B cell (primary cell): Measurements from ENCODE around the gene CTXND1. TPM values are rescaled to one million over a fixed set of nuclear protein-coding genes. Genes with fewer than 3 reads are reported as not detected.

Experiments
- ATAC-seq: fragments of 200-7000 bp; cut with Tn5 transposase; one replicate; pipeline ENCODE4 v1.10.0; 2021; ENCODE audit warnings: low read depth, mild to moderate bottlenecking, moderate number of reproducible peaks, moderate library complexity
- CTCF ChIA-PET: fragments of 350-600 bp; sonication (Branson Sonifier 250); formaldehyde crosslinking; loops from one replicate; lab custom pipeline; 2021; ENCODE audit warnings: antibody characterized with exemption, inconsistent platforms; lab: Charles Lee
- POLR2A ChIA-PET: fragments of 350-600 bp; sonication (Branson Sonifier 250); formaldehyde crosslinking; loops from one replicate; lab custom pipeline; 2021; ENCODE audit warnings: antibody characterized with exemption; lab: Charles Lee
- DNase-seq: peaks from one replicate; pipeline ENCODE4 v3.0.0; 2013
- H2AFZ ChIP-seq: 2 replicates; pipeline ENCODE4 v1.6.1; 2012; ENCODE audit warnings: mild to moderate bottlenecking, low read depth, low read length; ENCODE audit not compliant: insufficient read depth, poor library complexity, severe bottlenecking
- H3K27ac ChIP-seq, 2 donors: 1 replicate in 1 of 2; 2 replicates in 1 of 2; pipeline ENCODE4 v1.5.1; 2012 to 2013; ENCODE audit warnings: low read length in 2 of 2, mild to moderate bottlenecking in 2 of 2, moderate library complexity in 1 of 2
- H3K27me3 ChIP-seq, 4 experiments: fragments of 200-600 bp in 1 of 4; sonication (generic) in 1 of 4; replicated peaks in 1 of 4; 1 replicate in 2 of 4; 2 replicates in 2 of 4; pipeline versions ENCODE4 v1.6.1 to v1.7.0; 2013 to 2016; ENCODE audit warnings: low read length in 3 of 4, mild to moderate bottlenecking in 2 of 4, mixed read lengths in 1 of 4, moderate library complexity in 1 of 4; ENCODE audit not compliant: insufficient read depth in 4 of 4, control insufficient read depth in 3 of 4; ENCODE audit errors: control extremely low read depth in 1 of 4
- H3K36me3 ChIP-seq, 2 experiments: replicated peaks in 1 of 2; 1 replicate in 1 of 2; 2 replicates in 1 of 2; pipeline versions ENCODE4 v1.6.1 to v1.7.1; 2013; ENCODE audit warnings: low read length in 1 of 2; ENCODE audit not compliant: insufficient read depth in 2 of 2, control insufficient read depth in 1 of 2; ENCODE audit errors: control extremely low read depth in 1 of 2, extremely low read depth in 1 of 2
- H3K4me1 ChIP-seq, 2 donors: fragments of 200-600 bp in 1 of 2; sonication (generic) in 1 of 2; 1 replicate in 1 of 2; 2 replicates in 1 of 2; pipeline versions ENCODE4 v1.5.1 to v1.6.1; 2013 to 2017; ENCODE audit warnings: low read length in 2 of 2; ENCODE audit not compliant: control insufficient read depth in 2 of 2, insufficient read depth in 2 of 2
- H3K4me2 ChIP-seq: replicated peaks from 2 replicates; pipeline ENCODE3; 2012; ENCODE audit warnings: mild to moderate bottlenecking, low read depth, low read length; ENCODE audit not compliant: poor library complexity, severe bottlenecking
- H3K4me3 ChIP-seq, 5 experiments: fragments of 200-600 bp in 1 of 5; sonication (generic) in 1 of 5; 1 replicate in 3 of 5; 2 replicates in 2 of 5; pipeline versions ENCODE4 v1.5.1 to v1.7.0; 2011 to 2016; ENCODE audit warnings: low read length in 4 of 5, mild to moderate bottlenecking in 4 of 5, low read depth in 2 of 5, control low read depth in 1 of 5, moderate library complexity in 1 of 5; ENCODE audit not compliant: insufficient read depth in 1 of 5; ENCODE audit errors: control extremely low read depth in 1 of 5, extremely low read depth in 1 of 5
- H3K79me2 ChIP-seq: fragments of 200-600 bp; sonication (generic); one replicate; pipeline ENCODE4 v1.6.0; 2016; ENCODE audit warnings: low read length; ENCODE audit not compliant: control insufficient read depth, insufficient read depth
- H3K9ac ChIP-seq: fragments of 200-600 bp; sonication (generic); 2 replicates; pipeline ENCODE4 v1.6.1; 2017; ENCODE audit warnings: mild to moderate bottlenecking, low read length, moderate library complexity
- H3K9me3 ChIP-seq, 3 donors: one replicate each; pipeline versions ENCODE4 v1.6.1 to v1.7.1; 2013; ENCODE audit warnings: low read length in 2 of 3; ENCODE audit not compliant: control insufficient read depth in 2 of 3, insufficient read depth in 1 of 3; ENCODE audit errors: control extremely low read depth in 1 of 3
- H4K20me1 ChIP-seq: 2 replicates; pipeline ENCODE4 v1.6.0; 2012; ENCODE audit warnings: mild to moderate bottlenecking, low read length; ENCODE audit not compliant: insufficient read depth, control insufficient read depth, poor library complexity, severe bottlenecking
- H3K27ac Mint-ChIP-seq: one replicate; pipeline ENCODE4 v1.8.0; 2021; ENCODE audit warnings: mixed read lengths
- H3K27me3 Mint-ChIP-seq: one replicate; pipeline ENCODE4 v1.8.0; 2021; ENCODE audit warnings: mixed read lengths
- H3K4me1 Mint-ChIP-seq: one replicate; pipeline ENCODE4 v1.8.0; 2021; ENCODE audit warnings: mixed read lengths
- H3K4me3 Mint-ChIP-seq: one replicate; pipeline ENCODE4 v1.8.0; 2021; ENCODE audit warnings: mixed read lengths
- H3K9me3 Mint-ChIP-seq: one replicate; pipeline ENCODE4 v1.8.0; 2022; ENCODE audit warnings: mixed read lengths; ENCODE audit not compliant: insufficient read depth
- EZH2 ChIP-seq: IDR thresholded peaks from 2 replicates; pipeline ENCODE4 v1.6.1; 2012; ENCODE audit warnings: borderline replicate concordance, low read depth, mild to moderate bottlenecking, moderate library complexity, low read length; ENCODE audit not compliant: insufficient read depth, poor library complexity, severe bottlenecking
- WGBS: methylation state at CpG from one replicate; pipeline ENCODE4 v1.1.5; 2013; ENCODE audit warnings: missing lambda C conversion rate; ENCODE audit not compliant: insufficient coverage; 5-methylcytosine and 5-hydroxymethylcytosine counted together
- intact Hi-C: fragments of 100-400 bp; cut with micrococcal nuclease; formaldehyde crosslinking; loops from one replicate; pipeline ENCODE4 v1.10.0; 2022
- polyA plus RNA-seq: library from polyadenylated mRNA; depleted of rRNA; stranded (reverse); fragments of >200 nt; gene quantifications from 2 replicates; pipeline ENCODE4 v1.2.3, GENCODE V29; 2012
- total RNA-seq, 2 donors: library from RNA; stranded (reverse); fragments of 120-200 nt in 1 of 2; gene quantifications; 1 replicate in 1 of 2; 2 replicates in 1 of 2; pipeline versions ENCODE4 v1.2.3 to v1.2.4, GENCODE V29; 2013 to 2022
- TF ChIP-seq, protein P1 (sequence below): fragments of 200-600 bp; IDR thresholded peaks from one replicate; pipeline ENCODE4 v1.8.0; 2022; ENCODE audit warnings: antibody characterized with exemption, mild to moderate bottlenecking

The CTXND1 gene
- total and polyA plus RNA-seq, 2 donors (not counting 1 experiment from before 2014, with no cell fraction given) = not detected

DNA sequence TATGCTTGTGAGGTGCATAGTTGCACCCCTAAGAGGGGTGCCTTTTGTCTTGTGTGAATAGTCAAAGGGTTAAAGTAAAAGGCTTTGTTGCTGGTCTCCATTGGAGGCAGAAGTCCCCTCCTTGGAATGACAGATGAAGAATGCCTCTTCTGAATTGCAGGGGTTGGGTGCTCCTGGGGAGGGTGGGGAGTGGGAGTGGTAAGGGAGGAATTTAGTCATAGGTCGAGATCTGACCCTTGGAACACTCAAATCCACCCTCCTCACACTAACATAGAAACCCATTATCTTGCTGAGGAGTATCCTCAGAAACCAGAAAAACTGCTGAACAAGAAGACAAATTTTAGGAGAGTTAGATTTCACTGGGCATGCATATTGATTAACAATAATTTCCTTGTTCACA lies 4.7 kb downstream of the CTXND1 start:
- no peak overlapping the region for H3K27ac ChIP-seq
- H3K9ac ChIP-seq = no peak overlapping the region
- no peaks in the 10 kb centered on the region for H4K20me1 ChIP-seq
- no peak for DNase-seq
- Mint-ChIP-seq H3K27me3 (peaks cover 42% of the 10 kb centered on the region), H3K27ac (no peak overlapping the region), H3K9me3 (no peaks in the 10 kb centered on the region), H3K4me1 (peaks cover 11% of the 10 kb centered on the region), H3K4me3 (no peak overlapping the region)
- intact Hi-C loops = no loop called here
- TF ChIP-seq, protein P1, sequence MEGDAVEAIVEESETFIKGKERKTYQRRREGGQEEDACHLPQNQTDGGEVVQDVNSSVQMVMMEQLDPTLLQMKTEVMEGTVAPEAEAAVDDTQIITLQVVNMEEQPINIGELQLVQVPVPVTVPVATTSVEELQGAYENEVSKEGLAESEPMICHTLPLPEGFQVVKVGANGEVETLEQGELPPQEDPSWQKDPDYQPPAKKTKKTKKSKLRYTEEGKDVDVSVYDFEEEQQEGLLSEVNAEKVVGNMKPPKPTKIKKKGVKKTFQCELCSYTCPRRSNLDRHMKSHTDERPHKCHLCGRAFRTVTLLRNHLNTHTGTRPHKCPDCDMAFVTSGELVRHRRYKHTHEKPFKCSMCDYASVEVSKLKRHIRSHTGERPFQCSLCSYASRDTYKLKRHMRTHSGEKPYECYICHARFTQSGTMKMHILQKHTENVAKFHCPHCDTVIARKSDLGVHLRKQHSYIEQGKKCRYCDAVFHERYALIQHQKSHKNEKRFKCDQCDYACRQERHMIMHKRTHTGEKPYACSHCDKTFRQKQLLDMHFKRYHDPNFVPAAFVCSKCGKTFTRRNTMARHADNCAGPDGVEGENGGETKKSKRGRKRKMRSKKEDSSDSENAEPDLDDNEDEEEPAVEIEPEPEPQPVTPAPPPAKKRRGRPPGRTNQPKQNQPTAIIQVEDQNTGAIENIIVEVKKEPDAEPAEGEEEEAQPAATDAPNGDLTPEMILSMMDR = no peak
- no peak for TF ChIP-seq EZH2
- WGBS = no CpG with 5 or more reads among the region's 1 CpG
- no peaks in the 10 kb centered on the region for H3K79me2 ChIP-seq
- no peaks in the 10 kb centered on the region for H3K36me3 ChIP-seq
- no peak overlapping the region for H3K4me3 ChIP-seq
- H3K27me3 ChIP-seq = peaks cover 0 to 26% (median 18%) of the 10 kb centered on the region in 4 experiments
- no peak for ATAC-seq
- no peak overlapping the region for H2AFZ ChIP-seq
- peaks cover 0 to 6% of the 10 kb centered on the region in 2 donors for H3K4me1 ChIP-seq
- POLR2A ChIA-PET = no interaction called here
- H3K9me3 ChIP-seq = peaks cover 0 to 2% (median 0%) of the 10 kb centered on the region in 3 donors
- CTCF ChIA-PET = interaction anchor here (1.6 kb wide), 1 partner anchor 11 kb away, joined by 5 read pairs; no protein-coding TSS in a partner anchor
- no peak overlapping the region for H3K4me2 ChIP-seq

DNA sequence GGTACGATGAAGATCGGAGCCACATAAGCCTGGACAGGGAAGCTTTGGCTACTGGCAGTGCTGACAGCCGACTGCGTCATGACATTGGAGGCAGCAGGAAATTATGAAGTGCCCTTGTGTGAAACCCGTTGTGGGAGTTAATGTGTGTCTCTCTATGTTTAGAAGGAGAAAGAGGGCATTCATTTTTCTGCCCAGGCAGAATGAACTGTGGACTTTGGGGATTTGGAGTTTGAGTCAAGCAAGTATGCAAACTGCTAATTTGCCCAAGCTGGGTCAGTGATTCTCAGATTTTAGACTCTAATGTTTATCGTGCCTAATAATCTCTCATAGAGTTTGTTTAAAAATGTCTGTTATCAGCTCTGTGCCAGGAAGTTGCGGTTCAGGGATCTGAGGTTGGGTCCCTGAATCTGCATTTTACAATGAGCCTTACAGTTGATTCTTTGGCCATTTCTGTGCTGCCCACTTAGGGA lies 5.6 kb downstream of the CTXND1 start:
- Histone ChIP-seq H2AFZ (no peak overlapping the region), H3K4me2 (no peak overlapping the region), H3K9ac (no peak overlapping the region), H3K4me3 (no peak overlapping the region), H3K27ac (no peak overlapping the region), H3K4me1 (peaks cover 0 to 5% of the 10 kb centered on the region in 2 donors), H3K36me3 (no peaks in the 10 kb centered on the region), H3K79me2 (no peaks in the 10 kb centered on the region), H4K20me1 (no peaks in the 10 kb centered on the region), H3K27me3 (peaks cover 0 to 26% (median 21%) of the 10 kb centered on the region in 4 experiments), H3K9me3 (peaks cover 0 to 5% (median 0%) of the 10 kb centered on the region in 3 donors)
- TF ChIP-seq, protein P1 = no peak
- no peak for TF ChIP-seq EZH2
- ChIA-PET CTCF (interaction anchor here (1.6 kb wide), 1 partner anchor 10 kb away, joined by 5 read pairs; no protein-coding TSS in a partner anchor), POLR2A (no interaction called here)
- H3K27ac Mint-ChIP-seq = no peak overlapping the region
- ATAC-seq (no peak), DNase-seq (no peak)
- WGBS = 91% methylated on average over 7 of the region's 7 CpGs
- peaks cover 45% of the 10 kb centered on the region for H3K27me3 Mint-ChIP-seq
- no peaks in the 10 kb centered on the region for H3K9me3 Mint-ChIP-seq
- H3K4me1 Mint-ChIP-seq = peaks cover 13% of the 10 kb centered on the region
- H3K4me3 Mint-ChIP-seq = no peak overlapping the region
- intact Hi-C loops = no loop called here
